ENCODE data around the gene FXYD7.

GRCh38 chr19:35169221-35169995 is 26.4 kb downstream of the FXYD7 start:
- TF ChIP-seq CTCF (conservative IDR thresholded peaks at IDR 0.05 in 1 of 2, IDR thresholded peaks at IDR 0.05 in 1 of 2; ENCODE audit: extremely low read depth in 1 of 2, insufficient read depth in 1 of 2, low read depth in 1 of 2, low read length in 2 of 2) = no peak
- TF ChIP-seq EZH2 (IDR thresholded peaks at IDR 0.05; ENCODE audit: borderline replicate concordance, low read length) = no peak
